ENCODE data around the gene KIN.
A peak's percentile ranks its signal among the peaks of the same experiment; 100 is the strongest.

Gene KIN

GRCh38 chr10:7767209-7767608 lies 20.6 kb downstream of the KIN start:
- Histone ChIP-seq H4K91ac (ENCODE audit: low read depth, low read length) (no peak overlapping the region), H2BK12ac (ENCODE audit: low read length) (no peak overlapping the region), H3K9ac (ENCODE audit: low read length) (no peak overlapping the region), H4K12ac (ENCODE audit: low read depth, low read length) (no peak overlapping the region), H4K8ac (ENCODE audit: low read depth, low read length) (no peak overlapping the region), H3K36me3 (ENCODE audit: control insufficient read depth in 1 of 2, insufficient read depth in 2 of 2, low read length in 2 of 2) (peaks cover 31% of the 10 kb centered on the region in 2 experiments), H3K79me2 (ENCODE audit: control insufficient read depth, insufficient read depth, low read length, poor library complexity) (no peaks in the 10 kb centered on the region), H3K4me3 (ENCODE audit: low read depth, low read length) (no peak overlapping the region), H2BK120ac (ENCODE audit: insufficient read depth, low read length, poor library complexity) (no peak overlapping the region), H3K18ac (ENCODE audit: low read length) (no peak overlapping the region), H3K4me2 (ENCODE audit: low read length) (no peak overlapping the region), H2AFZ (ENCODE audit: insufficient read depth, low read length, poor library complexity) (no peak overlapping the region), H3K14ac (ENCODE audit: low read length) (no peak overlapping the region), H3K4ac (ENCODE audit: low read depth, low read length) (no peak overlapping the region), H3K9me3 (ENCODE audit: insufficient read depth, low read depth, low read length) (no peaks in the 10 kb centered on the region), H3K4me1 (ENCODE audit: control insufficient read depth in 1 of 2, insufficient read depth in 2 of 2, low read length in 2 of 2) (no peaks in the 10 kb centered on the region), H3K27ac (ENCODE audit: low read depth, low read length) (no peak overlapping the region), H3K79me1 (ENCODE audit: low read length) (no peaks in the 10 kb centered on the region), H2BK5ac (ENCODE audit: low read depth, low read length, poor library complexity) (no peak overlapping the region), H2AK5ac (ENCODE audit: low read length) (no peak overlapping the region), H3K27me3 (ENCODE audit: insufficient read depth, low read length) (no peaks in the 10 kb centered on the region), H3K23ac (ENCODE audit: low read length) (no peak overlapping the region)
- WGBS (ENCODE audit: extremely low coverage, insufficient coverage, insufficient read length) = no CpG with 5 or more reads among the region's 10 CpGs
- DNase-seq = no peak

GRCh38 chr10:7766241-7766640 lies 21.6 kb downstream of the KIN start:
- H3K23ac ChIP-seq (ENCODE audit: low read length) = no peak overlapping the region
- no peak overlapping the region for H3K18ac ChIP-seq (ENCODE audit: low read length)
- no peaks in the 10 kb centered on the region for H3K79me1 ChIP-seq (ENCODE audit: low read length)

GRCh38 chr10:7763929-7764328 lies 23.9 kb downstream of the KIN start:
- no peak overlapping the region for H3K23ac ChIP-seq (ENCODE audit: low read length)
- no peak overlapping the region for H3K4ac ChIP-seq (ENCODE audit: low read depth, low read length)
- no peaks in the 10 kb centered on the region for H3K9me3 ChIP-seq (ENCODE audit: insufficient read depth, low read depth, low read length)
- no CpG with 5 or more reads among the region's 5 CpGs for WGBS (ENCODE audit: extremely low coverage, insufficient coverage, insufficient read length)
- H3K4me3 ChIP-seq (ENCODE audit: low read depth, low read length) = no peak overlapping the region
- no peak overlapping the region for H4K8ac ChIP-seq (ENCODE audit: low read depth, low read length)
- H3K9ac ChIP-seq (ENCODE audit: low read length) = no peak overlapping the region
- H2AK5ac ChIP-seq (ENCODE audit: low read length) = no peak overlapping the region
- no peak overlapping the region for H2BK5ac ChIP-seq (ENCODE audit: low read depth, low read length, poor library complexity)
- H4K12ac ChIP-seq (ENCODE audit: low read depth, low read length) = no peak overlapping the region
- no peak overlapping the region for H2AFZ ChIP-seq (ENCODE audit: insufficient read depth, low read length, poor library complexity)
- no peaks in the 10 kb centered on the region for H3K27me3 ChIP-seq (ENCODE audit: insufficient read depth, low read length)
- no peaks in the 10 kb centered on the region for H3K79me2 ChIP-seq (ENCODE audit: control insufficient read depth, insufficient read depth, low read length, poor library complexity)
- no peak overlapping the region for H3K14ac ChIP-seq (ENCODE audit: low read length)
- no peak overlapping the region for H4K91ac ChIP-seq (ENCODE audit: low read depth, low read length)
- no peaks in the 10 kb centered on the region for H3K4me1 ChIP-seq (ENCODE audit: control insufficient read depth in 1 of 2, insufficient read depth in 2 of 2, low read length in 2 of 2)
- DNase-seq = peak; percentile 12 to 55
- H3K18ac ChIP-seq (ENCODE audit: low read length) = no peak overlapping the region
- no peak overlapping the region for H2BK120ac ChIP-seq (ENCODE audit: insufficient read depth, low read length, poor library complexity)
- no peaks in the 10 kb centered on the region for H3K79me1 ChIP-seq (ENCODE audit: low read length)
- H3K27ac ChIP-seq (ENCODE audit: low read depth, low read length) = no peak overlapping the region
- H2BK12ac ChIP-seq (ENCODE audit: low read length) = no peak overlapping the region
- no peak overlapping the region for H3K4me2 ChIP-seq (ENCODE audit: low read length)
- peaks cover 26 to 28% of the 10 kb centered on the region in 2 experiments for H3K36me3 ChIP-seq (ENCODE audit: control insufficient read depth in 1 of 2, insufficient read depth in 2 of 2, low read length in 2 of 2)

More at GRCh38 chr10:7766241-7766640, 21.6 kb downstream of the KIN start:
- H2AFZ ChIP-seq (ENCODE audit: insufficient read depth, low read length, poor library complexity) = no peak overlapping the region
- H4K91ac ChIP-seq (ENCODE audit: low read depth, low read length) = no peak overlapping the region
- no peaks in the 10 kb centered on the region for H3K4me1 ChIP-seq (ENCODE audit: control insufficient read depth in 1 of 2, insufficient read depth in 2 of 2, low read length in 2 of 2)
- no peak overlapping the region for H2BK12ac ChIP-seq (ENCODE audit: low read length)
- no peak overlapping the region for H2BK120ac ChIP-seq (ENCODE audit: insufficient read depth, low read length, poor library complexity)
- no peak overlapping the region for H3K14ac ChIP-seq (ENCODE audit: low read length)
- H3K9me3 ChIP-seq (ENCODE audit: insufficient read depth, low read depth, low read length) = no peaks in the 10 kb centered on the region
- no peaks in the 10 kb centered on the region for H3K79me2 ChIP-seq (ENCODE audit: control insufficient read depth, insufficient read depth, low read length, poor library complexity)
- no CpG with 5 or more reads among the region's 3 CpGs for WGBS (ENCODE audit: extremely low coverage, insufficient coverage, insufficient read length)
- H2AK5ac ChIP-seq (ENCODE audit: low read length) = no peak overlapping the region
- no peaks in the 10 kb centered on the region for H3K27me3 ChIP-seq (ENCODE audit: insufficient read depth, low read length)
- H3K4me3 ChIP-seq (ENCODE audit: low read depth, low read length) = no peak overlapping the region
- no peak overlapping the region for H4K12ac ChIP-seq (ENCODE audit: low read depth, low read length)
- no peak overlapping the region for H3K27ac ChIP-seq (ENCODE audit: low read depth, low read length)
- H3K4ac ChIP-seq (ENCODE audit: low read depth, low read length) = no peak overlapping the region
- H3K36me3 ChIP-seq (ENCODE audit: control insufficient read depth in 1 of 2, insufficient read depth in 2 of 2, low read length in 2 of 2) = peaks cover 31 to 33% of the 10 kb centered on the region in 2 experiments
- no peak for DNase-seq
- no peak overlapping the region for H4K8ac ChIP-seq (ENCODE audit: low read depth, low read length)
- no peak overlapping the region for H3K9ac ChIP-seq (ENCODE audit: low read length)
- no peak overlapping the region for H3K4me2 ChIP-seq (ENCODE audit: low read length)
- H2BK5ac ChIP-seq (ENCODE audit: low read depth, low read length, poor library complexity) = no peak overlapping the region

GRCh38 chr10:7756360-7756992 lies 31.3 kb downstream of the KIN start:
- Histone ChIP-seq H2BK120ac (ENCODE audit: insufficient read depth, low read length, poor library complexity) (no peak overlapping the region), H3K14ac (ENCODE audit: low read length) (no peak overlapping the region), H2AK5ac (ENCODE audit: low read length) (no peak overlapping the region), H3K4me2 (ENCODE audit: low read length) (no peak overlapping the region), H3K27ac (ENCODE audit: low read depth, low read length) (no peak overlapping the region), H3K4me3 (ENCODE audit: low read depth, low read length) (peak overlapping the region; percentile 23), H3K27me3 (ENCODE audit: insufficient read depth, low read length) (no peaks in the 10 kb centered on the region), H4K8ac (ENCODE audit: low read depth, low read length) (no peak overlapping the region), H2AFZ (ENCODE audit: insufficient read depth, low read length, poor library complexity) (no peak overlapping the region), H3K79me1 (ENCODE audit: low read length) (no peaks in the 10 kb centered on the region), H3K9ac (ENCODE audit: low read length) (peak overlapping the region; percentile 43), H4K91ac (ENCODE audit: low read depth, low read length) (no peak overlapping the region), H3K18ac (ENCODE audit: low read length) (no peak overlapping the region), H3K79me2 (ENCODE audit: control insufficient read depth, insufficient read depth, low read length, poor library complexity) (no peaks in the 10 kb centered on the region), H3K9me3 (ENCODE audit: insufficient read depth, low read depth, low read length) (no peaks in the 10 kb centered on the region), H3K36me3 (ENCODE audit: control insufficient read depth in 1 of 2, insufficient read depth in 2 of 2, low read length in 2 of 2) (peaks cover 14 to 28% of the 10 kb centered on the region in 2 experiments), H3K23ac (ENCODE audit: low read length) (no peak overlapping the region), H3K4ac (ENCODE audit: low read depth, low read length) (no peak overlapping the region), H2BK5ac (ENCODE audit: low read depth, low read length, poor library complexity) (no peak overlapping the region), H3K4me1 (ENCODE audit: control insufficient read depth in 1 of 2, insufficient read depth in 2 of 2, low read length in 2 of 2) (no peaks in the 10 kb centered on the region), H2BK12ac (ENCODE audit: low read length) (no peak overlapping the region), H4K12ac (ENCODE audit: low read depth, low read length) (no peak overlapping the region)
- DNase-seq = peak; percentile 34 to 49
- no CpG with 5 or more reads among the region's 7 CpGs for WGBS (ENCODE audit: extremely low coverage, insufficient coverage, insufficient read length)
